ENCODE data around the gene PINLYP.
"Not testable (repeated sequence)": the region's sequence is repeated elsewhere in the genome, so short reads cannot be mapped to it uniquely, and the experiment has no call there.

PINLYP gene

GRCh38 chr19:43541920-43542650, 33.5 kb upstream of the PINLYP start:
- no peak for FAIRE-seq
- no peak for DNase-seq (ENCODE audit: insufficient read length, low spot score)
- no peak for TF ChIP-seq CTCF (IDR thresholded peaks at IDR 0.05; ENCODE audit: insufficient read depth, missing control alignments)

- FAIRE-seq (no peak), DNase-seq (ENCODE audit: insufficient read length, low spot score) (no peak)
- no peak for TF ChIP-seq CTCF (IDR thresholded peaks at IDR 0.05; ENCODE audit: insufficient read depth, missing control alignments)
Measured at GRCh38 chr19:43544077-43544476, 31.5 kb upstream of the PINLYP start.

- TF ChIP-seq CTCF (IDR thresholded peaks at IDR 0.05; ENCODE audit: insufficient read depth, missing control alignments): no peak
- DNase-seq (ENCODE audit: insufficient read length, low spot score) (no peak), FAIRE-seq (no peak)
Measured at GRCh38 chr19:43545276-43545675, 30.3 kb upstream of the PINLYP start.

GRCh38 chr19:43545981-43546380, 29.6 kb upstream of the PINLYP start:
- FAIRE-seq (no peak), DNase-seq (ENCODE audit: insufficient read length, low spot score) (no peak)
- TF ChIP-seq CTCF (IDR thresholded peaks at IDR 0.05; ENCODE audit: insufficient read depth, missing control alignments): no peak

GRCh38 chr19:43546581-43546980, 29.0 kb upstream of the PINLYP start:
- FAIRE-seq (no peak), DNase-seq (ENCODE audit: insufficient read length, low spot score) (no peak)
- no peak for TF ChIP-seq CTCF (IDR thresholded peaks at IDR 0.05; ENCODE audit: insufficient read depth, missing control alignments)

- not testable (repeated sequence) for DNase-seq (ENCODE audit: insufficient read length, low spot score); FAIRE-seq
Measured at GRCh38 chr19:43547926-43548325, 27.7 kb upstream of the PINLYP start.

- DNase-seq (ENCODE audit: insufficient read length, low spot score) (no peak), FAIRE-seq (no peak)
- no peak for TF ChIP-seq CTCF (IDR thresholded peaks at IDR 0.05; ENCODE audit: insufficient read depth, missing control alignments)
Measured at GRCh38 chr19:43548706-43549105, 26.9 kb upstream of the PINLYP start.
